GM12878 (cell line): Measurements from ENCODE around the gene ZNF528. TPM values are rescaled to one million over a fixed set of nuclear protein-coding genes. Genes with fewer than 3 reads are reported as not detected.

Experiments used
- ATAC-seq: fragments of 200-7000 bp; cut with Tn5 transposase; 3 replicates; pipeline ENCODE4 v1.9.1; 2020; ENCODE audit warnings: mild to moderate bottlenecking, moderate library complexity
- BruUV-seq: library from RNA; stranded (reverse); fragments of 400-500 nt; replicated peaks from 2 replicates; lab custom pipeline; 2021; lab: Mats Ljungman, UMichigan
- CTCF ChIA-PET: fragments of 300-600 bp; sonication (Branson Sonifier 250); formaldehyde crosslinking; extraction: SDS; loops from one replicate; lab custom pipeline; 2021; ENCODE audit warnings: inconsistent platforms; lab: Yijun Ruan, JAX
- POLR2A ChIA-PET: fragments of 350-600 bp; formaldehyde crosslinking; extraction: SDS; loops from one replicate; lab custom pipeline; 2021; ENCODE audit warnings: inconsistent platforms; lab: Charles Lee
- RAD21 ChIA-PET: fragments of 300-600 bp; sonication (Branson Sonifier 250); formaldehyde crosslinking; loops from one replicate; lab custom pipeline; 2023; ENCODE audit warnings: antibody characterized with exemption; ENCODE audit not compliant: unreplicated experiment; lab: Charles Lee
- SMC1A ChIA-PET: fragments of 300-600 bp; sonication (Branson Sonifier 250); formaldehyde crosslinking; loops from one replicate; lab custom pipeline; 2023; ENCODE audit not compliant: unreplicated experiment, uncharacterized antibody; lab: Charles Lee
- DNase-seq: peaks from one replicate; pipeline ENCODE4 v3.0.0-alpha.2; 2011; ENCODE audit warnings: low read depth, low spot score
- FAIRE-seq: peaks from 3 replicates; lab custom pipeline; 2011; peaks lifted over from hg19 to GRCh38; lab: Jason Lieb, UNC
- H2AFZ ChIP-seq: 2 replicates; pipeline ENCODE4 v1.6.0; 2011; ENCODE audit warnings: low read depth, low read length, control low read depth; ENCODE audit not compliant: control insufficient read depth
- H3K27ac ChIP-seq: 2 replicates; pipeline ENCODE4 v1.5.1; 2011; ENCODE audit warnings: control low read depth; ENCODE audit not compliant: control insufficient read depth, insufficient read depth
- H3K27me3 ChIP-seq, 2 experiments: replicated peaks in 1 of 2; 2 replicates each; pipeline versions ENCODE4 v1.6.0 to v1.6.1; 2011; ENCODE audit warnings: low read length in 1 of 2; ENCODE audit not compliant: control insufficient read depth in 2 of 2, insufficient read depth in 2 of 2
- H3K36me3 ChIP-seq, 2 experiments: 2 replicates each; pipeline ENCODE4 v1.5.1; 2011; ENCODE audit warnings: low read length in 1 of 2; ENCODE audit not compliant: control insufficient read depth in 2 of 2, insufficient read depth in 2 of 2
- H3K4me1 ChIP-seq: 2 replicates; pipeline ENCODE4 v1.6.1; 2011; ENCODE audit warnings: mild to moderate bottlenecking, low read length, moderate library complexity, mixed read lengths; ENCODE audit not compliant: control insufficient read depth, insufficient read depth
- H3K4me2 ChIP-seq: 2 replicates; pipeline ENCODE4 v1.6.0; 2011; ENCODE audit warnings: control low read depth; ENCODE audit not compliant: control insufficient read depth, insufficient read depth
- H3K4me3 ChIP-seq: fragments of 200-600 bp; sonication (generic); 2 replicates; pipeline ENCODE4 v1.5.1; 2016
- H3K79me2 ChIP-seq: 2 replicates; pipeline ENCODE4 v1.6.0; 2011; ENCODE audit warnings: low read length; ENCODE audit not compliant: control insufficient read depth, insufficient read depth
- H3K9ac ChIP-seq: 2 replicates; pipeline ENCODE4 v1.8.0; 2011; ENCODE audit warnings: low read length, control low read depth, mixed read lengths; ENCODE audit not compliant: control insufficient read depth, insufficient read depth
- H3K9me3 ChIP-seq: replicated peaks from 3 replicates; pipeline ENCODE4 v1.5.1; 2011; ENCODE audit warnings: mild to moderate bottlenecking, low read length; ENCODE audit not compliant: control insufficient read depth, insufficient read depth
- H4K20me1 ChIP-seq: 2 replicates; pipeline ENCODE4 v1.6.0; 2011; ENCODE audit not compliant: control insufficient read depth, insufficient read depth
- CREM ChIP-seq: IDR thresholded peaks from 2 replicates; pipeline ENCODE4 v1.6.1; 2014; ENCODE audit warnings: antibody characterized with exemption, low read depth
- EP300 ChIP-seq, 2 experiments: fragments of 150-350 bp in 1 of 2; IDR thresholded peaks; 2 replicates each; pipeline ENCODE4 v1.6.1; 2011 to 2012; ENCODE audit warnings: low read depth in 2 of 2, low read length in 2 of 2, borderline replicate concordance in 1 of 2, improper control_type of control experiment in 1 of 2, inconsistent platforms in 1 of 2; ENCODE audit not compliant: control insufficient read depth in 1 of 2
- ETV6 ChIP-seq, 2 experiments: fragments of 450-650 bp in 1 of 2; IDR thresholded peaks in 1 of 2; conservative IDR thresholded peaks in 1 of 2; 2 replicates each; pipeline ENCODE4 v1.6.1; 2014; ENCODE audit warnings: antibody characterized with exemption in 1 of 2, borderline replicate concordance in 1 of 2, low read depth in 1 of 2, mild to moderate bottlenecking in 1 of 2, moderate library complexity in 1 of 2
- FOS ChIP-seq: IDR thresholded peaks from 3 replicates; pipeline ENCODE4 v1.6.1; 2011; ENCODE audit warnings: borderline replicate concordance; ENCODE audit not compliant: insufficient read length; ENCODE audit errors: extremely low read depth
- MAX ChIP-seq: IDR thresholded peaks from 2 replicates; pipeline ENCODE4 v1.6.1; 2012; ENCODE audit warnings: low read depth, low read length, improper control_type of control experiment
- NR2C2 ChIP-seq: IDR thresholded peaks from 2 replicates; pipeline ENCODE4 v1.6.1; 2011; ENCODE audit warnings: borderline replicate concordance, low read depth; ENCODE audit not compliant: control insufficient read depth, insufficient read length
- PAX5 ChIP-seq: IDR thresholded peaks from 2 replicates; pipeline ENCODE4 v1.6.1; 2011; ENCODE audit warnings: low read depth, low read length, borderline replicate concordance
- PML ChIP-seq: IDR thresholded peaks from 2 replicates; pipeline ENCODE4 v1.6.1; 2012; ENCODE audit warnings: low read length, inconsistent platforms
- RAD51 ChIP-seq: fragments of 450-650 bp; IDR thresholded peaks from 2 replicates; pipeline ENCODE4 v1.6.1; 2016; ENCODE audit warnings: moderate library complexity, mild to moderate bottlenecking, inconsistent platforms
- SIN3A ChIP-seq: IDR thresholded peaks from 2 replicates; pipeline ENCODE4 v1.6.1; 2012; ENCODE audit warnings: low read depth, low read length, improper control_type of control experiment
- TBL1XR1 ChIP-seq: IDR thresholded peaks from 2 replicates; pipeline ENCODE4 v1.6.1; 2012; ENCODE audit warnings: low read depth, low read length, improper control_type of control experiment
- TCF7 ChIP-seq: IDR thresholded peaks from 2 replicates; pipeline ENCODE4 v1.6.1; 2014; ENCODE audit warnings: antibody characterized with exemption, borderline replicate concordance
- YBX1 ChIP-seq: fragments of 450-650 bp; IDR thresholded peaks from 2 replicates; pipeline ENCODE4 v1.6.1; 2016; ENCODE audit warnings: antibody characterized with exemption
- ZBTB33 ChIP-seq: fragments of 450-650 bp; IDR thresholded peaks from 2 replicates; pipeline ENCODE4 v1.6.1; 2017; ENCODE audit warnings: mild to moderate bottlenecking
- ZNF207 ChIP-seq: fragments of 450-650 bp; IDR thresholded peaks from 2 replicates; pipeline ENCODE4 v1.6.1; 2014; ENCODE audit warnings: antibody characterized with exemption, mild to moderate bottlenecking, borderline replicate concordance
- ZNF687 ChIP-seq: fragments of 450-650 bp; IDR thresholded peaks from 2 replicates; pipeline ENCODE4 v1.6.1; 2017; ENCODE audit warnings: mild to moderate bottlenecking, moderate library complexity
- WGBS: methylation state at CpG from one replicate; pipeline ENCODE4 v1.1.6; 2016; ENCODE audit warnings: low lambda C conversion rate; ENCODE audit not compliant: insufficient replicate concordance, insufficient coverage; ENCODE audit errors: missing lambda C conversion rate; 5-methylcytosine and 5-hydroxymethylcytosine counted together
- in situ Hi-C: fragments of 300-500 bp; cut with MboI; formaldehyde crosslinking; loops from 9 replicates; pipeline ENCODE4 v1.14.3; 2018; ENCODE audit warnings: mixed read lengths
- intact Hi-C: fragments of 100-400 bp; cut with micrococcal nuclease; formaldehyde crosslinking; loops from one replicate; pipeline ENCODE4 v1.14.2; 2022; ENCODE audit not compliant: unreplicated experiment
- polyA plus RNA-seq, 11 experiments: library from polyadenylated mRNA; depleted of rRNA in 4 of 11; unstranded in 6 of 11; stranded (reverse) in 5 of 11; fragments of >200 nt; fragmentation: Nextera tagmentation in 4 of 11; fragmentation: Illumina TruSeq in 1 of 11; extraction: Ambion mirVana in 4 of 11; extraction: Trizol in 1 of 11; gene quantifications; 1 replicate in 1 of 11; 2 replicates in 10 of 11; pipeline versions ENCODE4 v1.2.1 to v1.2.3, GENCODE V29; 2011 to 2016; ENCODE audit warnings: inconsistent platforms in 2 of 11, missing spikeins in 2 of 11, low read depth in 1 of 11
- total RNA-seq, 4 experiments: library from RNA; depleted of rRNA in 3 of 4; stranded (reverse); fragments of >200 nt in 3 of 4; fragmentation: Illumina TruSeq in 1 of 4; extraction: Trizol in 1 of 4; gene quantifications; 2 replicates each; pipeline versions ENCODE4 v1.2.1 to v1.2.3, GENCODE V29; 2013 to 2021

ZNF528 gene
- total and polyA plus RNA-seq, 10 of the 15 experiments (the other 5 are each of a cell fraction or from before 2014, with no cell fraction given): 1.7 to 11.9 (median 6.6) TPM

DNA sequence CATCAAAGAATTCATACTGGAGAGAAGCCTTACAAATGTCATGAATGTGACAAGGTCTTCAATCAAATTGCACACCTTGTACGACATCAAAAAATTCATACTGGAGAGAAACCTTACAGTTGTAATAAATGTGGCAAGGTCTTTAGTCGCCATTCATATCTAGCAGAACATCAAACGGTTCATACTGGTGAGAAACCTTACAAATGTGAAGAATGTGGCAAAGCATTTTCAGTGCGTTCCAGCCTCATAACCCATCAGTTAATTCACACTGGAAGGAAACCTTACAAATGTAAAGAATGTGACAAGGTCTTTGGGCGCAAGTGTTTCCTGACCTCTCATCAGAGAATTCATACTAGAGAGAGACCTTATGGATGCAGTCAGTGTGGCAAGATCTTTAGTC lies 18.1 kb downstream of the ZNF528 start (continued):
- no peak for TF ChIP-seq RAD51
- no peak for TF ChIP-seq PML
- no peak for TF ChIP-seq CREM
- no peak for TF ChIP-seq ZNF687
- no peak for TF ChIP-seq SIN3A
- no peak for TF ChIP-seq TCF7
- no peak for TF ChIP-seq FOS
- TF ChIP-seq YBX1: no peak
- no peak for TF ChIP-seq MAX
- TF ChIP-seq, all 136 proteins: peak for 0

DNA sequence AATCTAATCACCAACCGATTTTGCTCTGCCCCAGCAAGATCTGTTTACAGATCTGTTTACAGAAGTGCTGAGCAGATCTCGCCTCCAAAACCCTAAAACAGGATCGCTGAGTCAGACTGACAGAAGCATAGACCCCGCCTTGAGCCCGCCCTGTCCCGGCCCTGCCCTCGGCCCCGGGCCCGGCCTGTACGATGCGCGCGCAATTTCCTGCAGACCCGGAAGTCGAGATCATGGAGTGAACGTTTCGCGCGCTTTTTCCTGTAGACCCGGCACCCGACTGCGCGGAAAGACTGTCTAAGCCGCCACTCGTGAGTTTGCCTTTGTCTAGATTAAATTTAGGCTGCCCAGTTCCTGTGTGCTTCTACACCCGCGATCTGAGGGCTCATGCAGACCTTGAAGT lies 31.3 kb downstream of the ZNF528 start, which contains the start of gene ZNF534:
Gene ZNF534 (plus strand): TSS at position 212 of the 400 bp plus-strand sequence. CDS start 2,327 bp downstream, outside the sequence.
- DNase-seq (no peak), ATAC-seq (no peak), FAIRE-seq (no peak)
- H3K79me2 ChIP-seq: no peaks in the 10 kb centered on the region
- no TSS peak for BruUV-seq
- WGBS: 83% methylated on average over 27 of the region's 27 CpGs
- no peaks in the 10 kb centered on the region for H3K4me1 ChIP-seq
- no peak within 1 kb of the TSS for H3K4me2 ChIP-seq
- no peaks in the 10 kb centered on the region; the same call in 2 of the 3 replicates for H3K9me3 ChIP-seq
- no peak within 1 kb of the TSS for H3K27ac ChIP-seq
- ChIA-PET RAD21 (no interaction called here), CTCF (no interaction called here), POLR2A (no interaction called here), SMC1A (no interaction called here)
- no peaks in the 10 kb centered on the region for H3K27me3 ChIP-seq
- in situ Hi-C loops: no loop called here
- intact Hi-C loops: no loop called here
- H3K4me3 ChIP-seq: no peak within 1 kb of the TSS
- H3K9ac ChIP-seq: no peak within 1 kb of the TSS
- no peaks in the 10 kb centered on the region for H4K20me1 ChIP-seq
- no peak within 1 kb of the TSS for H2AFZ ChIP-seq
- H3K36me3 ChIP-seq: no peaks in the 10 kb centered on the region
- TF ChIP-seq ETV6 (conservative IDR thresholded peaks at IDR 0.05 in 1 of 2, IDR thresholded peaks at IDR 0.05 in 1 of 2; ENCODE audit: borderline replicate concordance in 1 of 2, low read depth in 1 of 2) (no peak), ZBTB33 (no peak), PAX5 (no peak), ZNF207 (no peak), TBL1XR1 (no peak), TCF7 (no peak), NR2C2 (no peak), EP300 (IDR thresholded peaks at IDR 0.05; ENCODE audit: borderline replicate concordance in 1 of 2, control insufficient read depth in 1 of 2, low read depth in 2 of 2, low read length in 2 of 2) (no peak)
